Adrenal gland (tissue), 12 donors: ENCODE data around the gene KRT37. TPM values are rescaled to one million over a fixed set of nuclear protein-coding genes. Genes with fewer than 3 reads are reported as not detected.
"Not testable (repeated sequence)": the region's sequence is repeated elsewhere in the genome, so short reads cannot be mapped to it uniquely, and the experiment has no call there.

Experiments
- DNase-seq, 7 donors: peaks; one replicate each; pipeline ENCODE4 v3.0.0-alpha.2; 2019 to 2020
- H3K27ac ChIP-seq, 5 donors: fragments of 200-600 bp; sonication (generic) in 4 of 5; 1 replicate in 3 of 5; 2 replicates in 2 of 5; pipeline versions ENCODE4 v1.5.1 to v1.8.0; 2016 to 2020; ENCODE audit warnings: mild to moderate bottlenecking in 1 of 5
- H3K27me3 ChIP-seq: fragments of 200-600 bp; 2 replicates; pipeline ENCODE4 v1.8.0; 2021
- H3K36me3 ChIP-seq, 2 donors: fragments of 200-600 bp; replicated peaks in 1 of 2; 1 replicate in 1 of 2; 2 replicates in 1 of 2; pipeline versions ENCODE4 v1.5.1 to v1.8.0; 2018 to 2022
- H3K4me1 ChIP-seq, 2 donors: fragments of 200-600 bp; replicated peaks in 1 of 2; 1 replicate in 1 of 2; 2 replicates in 1 of 2; pipeline versions ENCODE4 v1.5.1 to v1.8.0; 2018 to 2021
- H3K4me3 ChIP-seq, 4 donors: fragments of 200-600 bp; sonication (generic) in 3 of 4; one replicate each; pipeline ENCODE4 v1.5.1; 2016 to 2018
- H3K9me3 ChIP-seq, 3 donors: fragments of 200-600 bp; sonication (generic) in 1 of 3; replicated peaks in 1 of 3; 1 replicate in 2 of 3; 2 replicates in 1 of 3; pipeline versions ENCODE4 v1.5.1 to v1.8.0; 2016 to 2021
- CTCF ChIP-seq, 6 experiments: fragments of 450-650 bp in 4 of 6; fragments of 200-600 bp in 2 of 6; sonication (generic) in 1 of 6; IDR thresholded peaks; 1 replicate in 5 of 6; 2 replicates in 1 of 6; pipeline versions ENCODE4 v1.5.1 to v1.8.0; 2016 to 2021; ENCODE audit warnings: antibody characterized with exemption in 6 of 6, mild to moderate bottlenecking in 2 of 6, moderate library complexity in 1 of 6
- POLR2A ChIP-seq, 2 donors: fragments of 450-650 bp; IDR thresholded peaks; one replicate each; pipeline ENCODE4 v1.6.1; 2017; ENCODE audit warnings: antibody characterized with exemption in 2 of 2, mild to moderate bottlenecking in 2 of 2, moderate library complexity in 1 of 2
- WGBS, 4 donors: extraction: QIAGEN DNeasy Blood & Tissue Kit in 2 of 4; methylation state at CpG; one replicate each; pipeline versions ENCODE4 v1.1.5 to v1.1.7; 2013 to 2017; 5-methylcytosine and 5-hydroxymethylcytosine counted together
- intact Hi-C, 2 donors: fragments of 100-400 bp; cut with DNase I; formaldehyde crosslinking; loops; one replicate each; pipeline versions ENCODE4 v1.14.1 to v1.15.0; 2022 to 2023
- polyA plus RNA-seq, 3 donors: library from polyadenylated mRNA; stranded (reverse); fragments of 200-250 nt in 2 of 3; fragments of 350-450 nt in 1 of 3; fragmentation: Illumina TruSeq in 1 of 3; extraction: RNeasy Lipid Tissue Mini Kit (QIAGEN cat#74804) in 1 of 3; gene quantifications; one replicate each; pipeline ENCODE4 v1.2.3, GENCODE V29; 2013 to 2014
- total RNA-seq, 9 donors: library from RNA; depleted of rRNA in 4 of 9; stranded (reverse); fragments of >200 nt in 4 of 9; fragments of 120-200 nt in 1 of 9; fragmentation: NEBNext Ultra II Directional in 1 of 9; extraction: Animal tissue kit (Norgen Biotek cat#: 25700) in 1 of 9; gene quantifications; one replicate each; pipeline versions ENCODE4 v1.1.0 to v1.2.4, GENCODE V29; 2013 to 2023
- donor health status: healthy with polysubstance abuse.
- donor health status: Bipolar disorder and iron deficiency.
- donor health status: DM: yes; HTN: yes; CAD: no.
- donor health status: DM: no; HTN: no; CAD: no.
- donor health status: DM: no; HTN: no; CAD: no.
- donor health status: DM: yes; HTN: yes; CAD: no.

KRT37 gene
- total and polyA plus RNA-seq, 12 donors: not detected

- no peaks in the 10 kb centered on the region for H3K36me3 ChIP-seq
- DNase-seq: no peak
- H3K4me3 ChIP-seq: no peak overlapping the region
- intact Hi-C loops: no loop called here
- H3K9me3 ChIP-seq: no peaks in the 10 kb centered on the region
- TF ChIP-seq CTCF (IDR thresholded peaks at IDR 0.05): no peak
- no peak for TF ChIP-seq POLR2A (IDR thresholded peaks at IDR 0.05)
- no peaks in the 10 kb centered on the region for H3K4me1 ChIP-seq
- 94 to 100% (median 96%) methylated on average over 1 of the region's 1 CpG for WGBS, 4 donors
- no peak overlapping the region for H3K27ac ChIP-seq
- no peaks in the 10 kb centered on the region for H3K27me3 ChIP-seq
These were observed 38.2 kb downstream of the KRT37 start for GRCh38 chr17:41386227-41386626.

GRCh38 chr17:41383690-41384089 lies 40.7 kb downstream of the KRT37 start:
- no peaks in the 10 kb centered on the region for H3K27me3 ChIP-seq
- 90 to 97% (median 93%) methylated on average over 1 of the region's 1 CpG for WGBS, 4 donors
- no peaks in the 10 kb centered on the region for H3K36me3 ChIP-seq
- DNase-seq: no peak
- no peak overlapping the region for H3K4me3 ChIP-seq
- no peak for TF ChIP-seq CTCF (IDR thresholded peaks at IDR 0.05)
- TF ChIP-seq POLR2A (IDR thresholded peaks at IDR 0.05): no peak
- H3K9me3 ChIP-seq: no peaks in the 10 kb centered on the region
- no peaks in the 10 kb centered on the region for H3K4me1 ChIP-seq
- intact Hi-C loops: no loop called here
- H3K27ac ChIP-seq: no peak overlapping the region

GRCh38 chr17:41382394-41382793 lies 42.0 kb downstream of the KRT37 start:
- intact Hi-C loops: no loop called here
- H3K27me3 ChIP-seq: no peaks in the 10 kb centered on the region
- DNase-seq: no peak
- H3K9me3 ChIP-seq: no peaks in the 10 kb centered on the region
- H3K4me1 ChIP-seq: no peaks in the 10 kb centered on the region
- H3K4me3 ChIP-seq: no peak overlapping the region
- whole genome bisulfite sequencing, 4 donors: 86 to 100% (median 93%) methylated on average over 1 of the region's 1 CpG
- H3K36me3 ChIP-seq: no peaks in the 10 kb centered on the region
- no peak overlapping the region for H3K27ac ChIP-seq
- TF ChIP-seq CTCF (IDR thresholded peaks at IDR 0.05): no peak
- TF ChIP-seq POLR2A (IDR thresholded peaks at IDR 0.05): no peak

- H3K9me3 ChIP-seq, H3K27me3 ChIP-seq, H3K36me3 ChIP-seq, H3K4me3 ChIP-seq, H3K4me1 ChIP-seq, intact Hi-C loops, H3K27ac ChIP-seq: not testable (repeated sequence)
- 81 to 94% (median 89%) methylated on average over 8 to 13 of the region's 13 CpGs for WGBS, 4 donors
- peak in 1 of 7 donors; percentile 27 for DNase-seq
These were observed 42.4 kb downstream of the KRT37 start, which contains the start of gene KRT34 for GRCh38 chr17:41381943-41382342. Gene KRT34, minus strand, starts transcription at chr17:41382306. Its CDS starts 60 bp downstream, at chr17:41382246.

GRCh38 chr17:41380091-41380490 lies 44.3 kb downstream of the KRT37 start:
- H3K4me3 ChIP-seq, DNase-seq, H3K4me1 ChIP-seq, intact Hi-C loops, H3K36me3 ChIP-seq, H3K9me3 ChIP-seq, H3K27me3 ChIP-seq, H3K27ac ChIP-seq: not testable (repeated sequence)
- WGBS, 4 donors: 78 to 93% (median 85%) methylated on average over 7 of the region's 7 CpGs
